Osteoblast (primary cell): ENCODE measurements around the gene SYNM. TPM values are rescaled to one million over a fixed set of nuclear protein-coding genes. Genes with fewer than 3 reads are reported as not detected.
"Not testable (repeated sequence)": the region's sequence is repeated elsewhere in the genome, so short reads cannot be mapped to it uniquely, and the experiment has no call there.

Experiments
- DNase-seq: peaks from one replicate; pipeline ENCODE4 v3.0.0; 2011; ENCODE audit warnings: low spot score, mixed read lengths; ENCODE audit not compliant: insufficient read length; ENCODE audit errors: missing footprints
- H2AFZ ChIP-seq: 2 replicates; pipeline ENCODE4 v1.6.0; 2011; ENCODE audit warnings: mild to moderate bottlenecking, low read length
- H3K27ac ChIP-seq: 2 replicates; pipeline ENCODE4 v1.5.1; 2011; ENCODE audit warnings: mild to moderate bottlenecking, low read depth, low read length, moderate library complexity
- H3K27me3 ChIP-seq: 2 replicates; pipeline ENCODE4 v1.6.0; 2012; ENCODE audit warnings: mild to moderate bottlenecking, control low read depth, inconsistent platforms, low read length, moderate library complexity; ENCODE audit not compliant: insufficient read depth
- H3K36me3 ChIP-seq: 2 replicates; pipeline ENCODE4 v1.5.1; 2011; ENCODE audit warnings: mild to moderate bottlenecking, low read length, control low read depth, moderate library complexity; ENCODE audit not compliant: insufficient read depth
- H3K4me1 ChIP-seq: 2 replicates; pipeline ENCODE4 v1.5.1; 2011; ENCODE audit warnings: mild to moderate bottlenecking, low read length, control low read depth, moderate library complexity; ENCODE audit not compliant: insufficient read depth
- H3K4me2 ChIP-seq: 2 replicates; pipeline ENCODE4 v1.6.0; 2011; ENCODE audit warnings: mild to moderate bottlenecking, low read length; ENCODE audit not compliant: insufficient read depth
- H3K4me3 ChIP-seq: fragments of 200-600 bp; sonication (generic); 3 replicates; pipeline ENCODE4 v1.5.1; 2012; ENCODE audit warnings: mild to moderate bottlenecking, low read length, inconsistent platforms; ENCODE audit not compliant: insufficient read depth
- H3K79me2 ChIP-seq: 2 replicates; pipeline ENCODE4 v1.6.0; 2012; ENCODE audit warnings: mild to moderate bottlenecking, low read length, control low read depth, inconsistent platforms; ENCODE audit not compliant: insufficient read depth
- H3K9me3 ChIP-seq: 2 replicates; pipeline ENCODE4 v1.5.1; 2011; ENCODE audit warnings: low read depth, low read length, control low read depth
- H4K20me1 ChIP-seq: 2 replicates; pipeline ENCODE4 v1.6.0; 2012; ENCODE audit warnings: mild to moderate bottlenecking, low read length, control low read depth; ENCODE audit not compliant: insufficient read depth
- CTCF ChIP-seq: IDR thresholded peaks from 2 replicates; pipeline ENCODE4 v1.5.1; 2011; ENCODE audit warnings: mild to moderate bottlenecking, low read depth, low read length, moderate library complexity; ENCODE audit errors: extremely low read depth
- total RNA-seq: library from RNA; depleted of rRNA; stranded (reverse); fragments of >200 nt; gene quantifications from 2 replicates; pipeline ENCODE4 v1.2.3, GENCODE V29; 2012

The SYNM gene
- total RNA-seq, 1 donor = 4.0 TPM

DNA sequence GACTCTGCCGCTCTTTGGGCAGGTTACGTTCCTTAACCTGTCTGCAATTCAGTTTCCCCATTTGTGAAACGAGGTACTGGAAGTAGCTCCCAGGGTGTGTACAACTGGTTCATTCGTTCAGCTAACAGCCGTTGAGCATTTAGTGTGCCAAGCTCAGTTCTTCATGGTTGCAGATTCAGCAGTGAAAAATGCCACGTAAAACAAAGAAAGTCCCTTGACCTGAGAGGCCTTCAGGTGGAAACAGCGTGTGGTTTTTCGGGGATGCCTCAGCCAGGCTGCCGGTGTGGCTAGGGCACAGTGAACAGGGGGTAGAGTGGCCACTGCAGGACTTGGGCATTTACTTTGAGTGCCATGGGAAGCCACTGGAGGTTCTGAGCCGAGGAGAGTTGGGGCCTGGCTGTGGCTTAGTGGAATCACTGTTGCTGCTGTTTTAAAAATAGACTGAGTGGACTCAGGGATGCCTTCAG, 4.7 kb downstream of the SYNM start:
- Histone ChIP-seq H4K20me1 (no peaks in the 10 kb centered on the region), H3K36me3 (no peaks in the 10 kb centered on the region), H3K27me3 (no peaks in the 10 kb centered on the region), H3K27ac (no peak overlapping the region), H3K4me3 (no peak overlapping the region), H3K9me3 (no peaks in the 10 kb centered on the region), H3K79me2 (no peaks in the 10 kb centered on the region), H2AFZ (no peak overlapping the region), H3K4me1 (peaks cover 20% of the 10 kb centered on the region), H3K4me2 (no peak overlapping the region)
- no peak for TF ChIP-seq CTCF
- no peak for DNase-seq

- DNase-seq = no peak
- Histone ChIP-seq H3K79me2 (no peaks in the 10 kb centered on the region), H4K20me1 (no peaks in the 10 kb centered on the region), H3K27ac (no peak overlapping the region), H3K9me3 (no peaks in the 10 kb centered on the region), H3K4me3 (no peak overlapping the region), H3K27me3 (no peaks in the 10 kb centered on the region), H3K36me3 (no peaks in the 10 kb centered on the region), H3K4me2 (no peak overlapping the region), H3K4me1 (peaks cover 20% of the 10 kb centered on the region), H2AFZ (no peak overlapping the region)
- no peak for TF ChIP-seq CTCF
These were observed 5.2 kb downstream of the SYNM start for GRCh38 chr15:99110093-99110492.

DNA sequence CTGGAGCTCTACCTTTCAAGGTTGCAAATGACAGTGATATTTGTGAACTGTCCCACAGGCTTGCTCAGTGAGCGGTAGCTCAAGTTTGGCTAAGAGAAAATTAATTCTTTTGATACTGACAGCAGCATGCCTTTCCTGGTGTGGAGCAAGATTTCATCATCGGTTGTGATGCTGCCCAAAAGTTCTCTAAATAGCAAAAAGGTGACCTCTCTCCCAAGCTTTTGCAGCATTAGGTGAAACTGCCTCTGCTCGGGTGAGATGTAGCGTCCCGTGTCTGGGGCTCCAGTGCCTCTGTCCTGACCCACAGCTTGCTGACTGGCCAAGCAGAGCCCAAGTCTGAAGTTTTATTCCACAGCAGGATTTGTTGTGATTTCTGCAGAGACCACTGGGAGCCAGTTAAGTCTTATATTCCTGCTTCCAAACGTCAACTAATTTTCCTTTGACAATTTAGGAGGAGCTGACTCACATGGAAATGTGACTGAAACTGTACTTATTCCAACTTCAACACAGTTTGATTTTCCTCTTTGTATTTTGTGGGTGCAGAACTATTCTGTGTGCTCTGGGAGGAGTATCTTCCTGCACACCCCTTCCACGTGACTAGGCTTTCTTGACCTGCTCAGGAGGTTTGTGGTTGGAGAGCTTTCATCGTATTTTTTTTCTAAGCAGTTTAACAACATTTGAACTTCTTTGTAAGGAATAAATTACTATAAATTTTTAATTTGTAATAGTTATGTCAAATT, 5.9 kb downstream of the SYNM start:
- Histone ChIP-seq H3K79me2 (no peaks in the 10 kb centered on the region), H4K20me1 (no peaks in the 10 kb centered on the region), H3K27ac (no peak overlapping the region), H3K4me3 (no peak overlapping the region), H3K36me3 (no peaks in the 10 kb centered on the region), H3K9me3 (no peaks in the 10 kb centered on the region), H2AFZ (peak overlapping the region; percentile 21), H3K4me1 (peaks cover 20% of the 10 kb centered on the region), H3K27me3 (no peaks in the 10 kb centered on the region), H3K4me2 (peak overlapping the region; percentile 50)
- TF ChIP-seq CTCF = no peak
- no peak for DNase-seq

- not testable (repeated sequence) for H3K9me3 ChIP-seq, H3K4me3 ChIP-seq
- H3K4me1 ChIP-seq = peaks cover 20% of the 10 kb centered on the region
These were observed 6.8 kb downstream of the SYNM start for GRCh38 chr15:99111641-99112040.

More at GRCh38 chr15:99111641-99112040, 6.8 kb downstream of the SYNM start:
- not testable (repeated sequence) for H3K27ac ChIP-seq, H3K4me2 ChIP-seq, H3K79me2 ChIP-seq, H4K20me1 ChIP-seq, H3K36me3 ChIP-seq, H2AFZ ChIP-seq, H3K27me3 ChIP-seq, DNase-seq
